HepG2 (cell line): Measurements from ENCODE around the gene EARS2. TPM values are rescaled to one million over a fixed set of nuclear protein-coding genes. Genes with fewer than 3 reads are reported as not detected.

Source experiments
- FOXJ3 ChIP-seq: sonication (generic); formaldehyde crosslinking; IDR thresholded peaks from 2 replicates; pipeline ENCODE4 v1.4.0; 2020; ENCODE audit warnings: missing genetic modification reagents, mild to moderate bottlenecking, borderline replicate concordance
- IRF2 ChIP-seq: IDR thresholded peaks from 2 replicates; pipeline ENCODE4 v1.6.1; 2018; ENCODE audit warnings: missing genetic modification reagents, missing compliant biosample characterization
- KDM6A ChIP-seq: IDR thresholded peaks from 2 replicates; pipeline ENCODE4 v1.6.1; 2016; ENCODE audit warnings: low read depth
- MIER2 ChIP-seq: IDR thresholded peaks from 2 replicates; pipeline ENCODE4 v1.6.1; 2016; ENCODE audit warnings: missing biosample characterization, missing genetic modification reagents
- MXD4 ChIP-seq: IDR thresholded peaks from 2 replicates; pipeline ENCODE4 v1.6.1; 2016; ENCODE audit warnings: mild to moderate bottlenecking, missing biosample characterization, missing genetic modification reagents
- MYNN ChIP-seq: sonication (generic); formaldehyde crosslinking; IDR thresholded peaks from 2 replicates; pipeline ENCODE4 v1.4.0; 2020; ENCODE audit warnings: mild to moderate bottlenecking, low read depth, missing genetic modification reagents
- NFKBIZ ChIP-seq: IDR thresholded peaks from 2 replicates; pipeline ENCODE4 v1.6.1; 2018; ENCODE audit warnings: missing genetic modification reagents, missing compliant biosample characterization
- POLR2AphosphoS2 ChIP-seq: IDR thresholded peaks from 2 replicates; pipeline ENCODE4 v1.6.1; 2011; ENCODE audit warnings: low read depth, low read length, improper control_type of control experiment
- PRPF4 ChIP-seq: fragments of 200-400 bp; formaldehyde crosslinking; IDR thresholded peaks from 2 replicates; pipeline ENCODE4 v1.6.1; 2016; ENCODE audit warnings: low read length, low read depth; ENCODE audit not compliant: poor library complexity, severe bottlenecking
- RAD51 ChIP-seq: fragments of 450-650 bp; IDR thresholded peaks from 2 replicates; pipeline ENCODE4 v1.6.1; 2016; ENCODE audit warnings: borderline replicate concordance
- RBFOX2 ChIP-seq: fragments of 200-400 bp; formaldehyde crosslinking; IDR thresholded peaks from 2 replicates; pipeline ENCODE4 v1.6.1; 2017; ENCODE audit warnings: low read depth, mild to moderate bottlenecking, low read length
- SKI ChIP-seq: fragments of 450-650 bp; IDR thresholded peaks from one replicate; pipeline ENCODE4 v1.6.1; 2018; ENCODE audit warnings: mild to moderate bottlenecking; ENCODE audit not compliant: partially characterized antibody
- ZMAT3 ChIP-seq: sonication (generic); formaldehyde crosslinking; conservative IDR thresholded peaks from 2 replicates; pipeline ENCODE4 v1.7.0; 2021; ENCODE audit warnings: missing genetic modification reagents
- ZMYM4 ChIP-seq: sonication (generic); formaldehyde crosslinking; IDR thresholded peaks from 2 replicates; pipeline ENCODE4 v1.8.1; 2023; ENCODE audit warnings: mild to moderate bottlenecking, missing genetic modification reagents
- ZNF3 ChIP-seq: IDR thresholded peaks from 2 replicates; pipeline ENCODE4 v1.7.0; 2017; ENCODE audit warnings: inconsistent platforms
- ZNF335 ChIP-seq: sonication (generic); formaldehyde crosslinking; IDR thresholded peaks from 2 replicates; pipeline ENCODE4 v1.4.0; 2020; ENCODE audit warnings: missing genetic modification reagents
- ZNF546 ChIP-seq: sonication (generic); formaldehyde crosslinking; conservative IDR thresholded peaks from 2 replicates; pipeline ENCODE4 v1.8.1; 2023; ENCODE audit warnings: mild to moderate bottlenecking, missing genetic modification reagents
- ZNF660 ChIP-seq: sonication (generic); formaldehyde crosslinking; IDR thresholded peaks from 2 replicates; pipeline ENCODE4 v1.5.1; 2020; ENCODE audit warnings: mild to moderate bottlenecking, low read depth, missing genetic modification reagents, borderline replicate concordance
- polyA plus RNA-seq, 8 experiments: library from polyadenylated mRNA; depleted of rRNA in 3 of 8; stranded (reverse) in 7 of 8; unstranded in 1 of 8; fragments of >200 nt; fragmentation: Illumina TruSeq in 4 of 8; extraction: Trizol in 4 of 8; gene quantifications; 2 replicates each; pipeline versions ENCODE4 v1.2.1 to v1.2.3, GENCODE V29; 2011 to 2016; ENCODE audit warnings: low read depth in 4 of 8, missing spikeins in 1 of 8, mixed read lengths in 1 of 8; ENCODE audit not compliant: insufficient read depth in 1 of 8
- total RNA-seq, 5 experiments: library from RNA; depleted of rRNA; stranded (reverse); fragments of >200 nt; fragmentation: Illumina TruSeq; extraction: Trizol; gene quantifications; 2 replicates each; pipeline ENCODE4 v1.2.3, GENCODE V29; 2016; ENCODE audit warnings: low read depth in 1 of 5
- TF ChIP-seq, protein P1 (sequence below): sonication (generic); formaldehyde crosslinking; IDR thresholded peaks from 2 replicates; pipeline ENCODE4 v1.4.0; 2020; ENCODE audit warnings: mild to moderate bottlenecking, missing genetic modification reagents
- TF ChIP-seq, protein P2 (sequence below): sonication (generic); formaldehyde crosslinking; IDR thresholded peaks from 2 replicates; pipeline ENCODE4 v1.4.0; 2020; ENCODE audit warnings: missing genetic modification reagents; ENCODE audit errors: not compliant biosample characterization
- TF ChIP-seq, protein P3 (sequence below): sonication (generic); formaldehyde crosslinking; IDR thresholded peaks from 2 replicates; pipeline ENCODE4 v1.8.1; 2022; ENCODE audit warnings: mild to moderate bottlenecking, missing genetic modification reagents

EARS2 gene
- total and polyA plus RNA-seq, 2 of the 13 experiments (the other 11 are each of a cell fraction or from before 2014, with no cell fraction given): 49.4 to 80.4 TPM

DNA sequence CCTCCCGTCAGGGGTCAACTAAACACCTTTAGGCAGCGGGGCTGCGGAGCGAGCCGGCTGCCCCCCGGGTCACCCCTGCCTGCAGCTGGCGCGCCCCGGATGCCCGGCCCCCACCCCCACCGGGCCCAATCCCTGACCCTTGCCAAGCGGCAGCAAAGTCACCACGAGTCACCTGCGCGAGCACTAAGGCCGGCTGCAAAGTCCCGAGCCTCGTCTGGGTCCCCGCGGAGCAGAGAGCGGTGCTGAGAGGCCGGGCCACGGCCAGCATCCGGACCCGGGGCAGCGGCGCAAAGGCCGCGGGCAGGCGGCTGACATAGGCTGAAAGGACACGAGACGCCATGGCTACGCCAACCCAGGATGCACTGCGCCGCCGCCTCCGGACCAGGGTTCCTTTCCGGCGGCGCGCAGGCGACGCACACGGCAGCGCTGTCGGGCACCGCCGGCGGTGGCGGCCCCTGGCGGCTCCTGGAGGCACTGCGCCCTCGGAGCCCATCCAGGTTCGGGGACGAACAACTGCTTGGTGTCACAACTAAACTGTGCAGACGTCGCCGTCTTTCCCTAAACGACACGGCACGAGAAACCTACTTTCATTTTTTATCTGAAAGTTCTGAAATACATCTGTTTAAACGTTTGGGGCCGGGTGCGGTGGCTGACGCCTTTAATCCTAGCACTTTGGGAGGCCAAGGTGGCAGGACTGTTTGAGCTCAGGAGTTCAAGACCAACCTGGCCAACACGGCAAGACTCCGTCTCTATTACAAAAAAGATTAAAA, 39.0 kb upstream of the EARS2 start, which contains the start of gene NDUFAB1 (continued):
- TF ChIP-seq, protein P1, sequence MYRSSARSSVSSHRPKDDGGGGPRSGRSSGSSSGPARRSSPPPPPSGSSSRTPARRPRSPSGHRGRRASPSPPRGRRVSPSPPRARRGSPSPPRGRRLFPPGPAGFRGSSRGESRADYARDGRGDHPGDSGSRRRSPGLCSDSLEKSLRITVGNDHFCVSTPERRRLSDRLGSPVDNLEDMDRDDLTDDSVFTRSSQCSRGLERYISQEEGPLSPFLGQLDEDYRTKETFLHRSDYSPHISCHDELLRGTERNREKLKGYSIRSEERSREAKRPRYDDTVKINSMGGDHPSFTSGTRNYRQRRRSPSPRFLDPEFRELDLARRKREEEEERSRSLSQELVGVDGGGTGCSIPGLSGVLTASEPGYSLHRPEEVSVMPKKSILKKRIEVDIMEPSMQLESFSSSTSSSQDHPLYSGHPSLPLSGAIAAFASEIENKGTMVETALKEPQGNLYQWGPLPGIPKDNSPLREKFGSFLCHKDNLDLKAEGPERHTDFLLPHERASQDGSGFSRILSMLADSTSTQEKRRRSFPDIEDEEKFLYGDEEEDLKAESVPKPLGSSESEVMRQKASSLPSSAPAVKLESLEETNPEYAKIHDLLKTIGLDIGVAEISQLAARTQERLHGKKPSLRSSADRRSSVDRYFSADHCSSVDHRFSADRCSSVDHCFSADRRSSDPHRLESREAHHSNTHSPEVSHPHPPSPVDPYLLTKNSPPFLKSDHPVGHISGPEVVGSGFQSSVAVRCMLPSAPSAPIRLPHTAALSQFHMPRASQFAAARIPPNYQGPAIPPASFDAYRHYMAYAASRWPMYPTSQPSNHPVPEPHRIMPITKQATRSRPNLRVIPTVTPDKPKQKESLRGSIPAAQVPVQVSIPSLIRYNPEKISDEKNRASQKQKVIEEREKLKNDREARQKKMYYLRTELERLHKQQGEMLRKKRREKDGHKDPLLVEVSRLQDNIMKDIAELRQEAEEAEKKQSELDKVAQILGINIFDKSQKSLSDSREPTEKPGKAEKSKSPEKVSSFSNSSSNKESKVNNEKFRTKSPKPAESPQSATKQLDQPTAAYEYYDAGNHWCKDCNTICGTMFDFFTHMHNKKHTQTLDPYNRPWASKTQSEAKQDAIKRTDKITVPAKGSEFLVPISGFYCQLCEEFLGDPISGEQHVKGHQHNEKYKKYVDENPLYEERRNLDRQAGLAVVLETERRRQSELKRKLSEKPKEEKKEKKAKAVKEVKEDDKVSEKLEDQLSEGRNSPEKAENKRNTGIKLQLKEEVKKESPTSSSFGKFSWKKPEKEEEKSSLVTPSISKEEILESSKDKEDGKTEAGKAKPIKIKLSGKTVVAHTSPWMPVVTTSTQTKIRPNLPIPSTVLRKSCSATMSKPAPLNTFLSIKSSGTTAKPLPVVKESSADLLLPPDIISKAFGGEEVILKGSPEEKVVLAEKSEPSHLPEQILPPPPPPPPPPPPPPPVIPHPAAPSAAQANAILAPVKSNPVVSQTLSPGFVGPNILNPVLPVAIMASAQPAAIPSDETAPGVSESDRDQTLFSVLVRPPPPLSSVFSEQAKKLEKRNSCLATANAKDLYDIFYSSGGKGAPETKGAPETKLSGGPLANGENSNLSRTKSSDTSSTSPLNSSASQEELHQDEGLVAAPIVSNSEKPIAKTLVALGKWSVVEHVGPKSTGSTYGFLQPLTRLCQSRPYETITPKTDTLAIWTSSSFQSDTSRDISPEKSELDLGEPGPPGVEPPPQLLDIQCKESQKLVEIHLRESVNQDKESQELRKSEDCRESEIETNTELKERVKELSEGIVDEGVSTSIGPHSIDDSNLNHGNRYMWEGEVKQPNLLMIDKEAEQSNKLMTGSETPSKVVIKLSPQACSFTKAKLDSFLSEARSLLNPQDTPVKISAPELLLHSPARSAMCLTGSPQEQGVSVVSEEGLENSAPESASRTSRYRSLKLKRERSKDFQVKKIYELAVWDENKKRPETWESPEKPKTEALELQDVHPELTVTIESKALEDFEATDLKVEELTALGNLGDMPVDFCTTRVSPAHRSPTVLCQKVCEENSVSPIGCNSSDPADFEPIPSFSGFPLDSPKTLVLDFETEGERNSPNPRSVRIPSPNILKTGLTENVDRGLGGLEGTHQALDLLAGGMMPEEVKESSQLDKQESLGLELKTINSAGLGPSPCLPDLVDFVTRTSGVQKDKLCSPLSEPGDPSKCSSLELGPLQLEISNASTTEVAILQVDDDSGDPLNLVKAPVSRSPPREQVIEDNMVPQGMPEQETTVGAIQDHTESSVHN (CRISPR knock-in tag): peak; percentile 97
- TF ChIP-seq POLR2AphosphoS2 (0 out of 2 replicates have a peak, but pooled peaks have one; percentile 39), FOXJ3 (CRISPR knock-in tag) (no peak), ZMAT3 (0 out of 2 replicates have a peak, but pooled peaks have one; percentile 74), NFKBIZ (CRISPR knock-in tag) (peak; percentile 73), MXD4 (CRISPR knock-in tag) (peak; percentile 98), RAD51 (no peak), MIER2 (CRISPR knock-in tag) (peak; percentile 73; the same call in 1 of the 2 replicates), RBFOX2 (peak; percentile 100), ZMYM4 (CRISPR knock-in tag) (peak; percentile 100), MYNN (CRISPR knock-in tag) (peak; percentile 74; the same call in 1 of the 2 replicates), KDM6A (CRISPR knock-in tag) (no peak; the same call in 1 of the 2 replicates), SKI (peak; percentile 92), PRPF4 (no peak), ZNF546 (CRISPR knock-in tag) (0 out of 2 replicates have a peak, but pooled peaks have one; percentile 78), ZNF660 (0 out of 2 replicates have a peak, but pooled peaks have one; percentile 33), IRF2 (CRISPR knock-in tag) (peak; percentile 97), ZNF335 (CRISPR knock-in tag) (peak; percentile 65; the same call in 1 of the 2 replicates), ZNF3 (CRISPR knock-in tag) (no peak)
- TF ChIP-seq, protein P2, sequence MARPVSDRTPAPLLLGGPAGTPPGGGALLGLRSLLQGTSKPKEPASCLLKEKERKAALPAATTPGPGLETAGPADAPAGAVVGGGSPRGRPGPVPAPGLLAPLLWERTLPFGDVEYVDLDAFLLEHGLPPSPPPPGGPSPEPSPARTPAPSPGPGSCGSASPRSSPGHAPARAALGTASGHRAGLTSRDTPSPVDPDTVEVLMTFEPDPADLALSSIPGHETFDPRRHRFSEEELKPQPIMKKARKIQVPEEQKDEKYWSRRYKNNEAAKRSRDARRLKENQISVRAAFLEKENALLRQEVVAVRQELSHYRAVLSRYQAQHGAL (CRISPR knock-in tag): peak; percentile 94
- TF ChIP-seq, protein P3, sequence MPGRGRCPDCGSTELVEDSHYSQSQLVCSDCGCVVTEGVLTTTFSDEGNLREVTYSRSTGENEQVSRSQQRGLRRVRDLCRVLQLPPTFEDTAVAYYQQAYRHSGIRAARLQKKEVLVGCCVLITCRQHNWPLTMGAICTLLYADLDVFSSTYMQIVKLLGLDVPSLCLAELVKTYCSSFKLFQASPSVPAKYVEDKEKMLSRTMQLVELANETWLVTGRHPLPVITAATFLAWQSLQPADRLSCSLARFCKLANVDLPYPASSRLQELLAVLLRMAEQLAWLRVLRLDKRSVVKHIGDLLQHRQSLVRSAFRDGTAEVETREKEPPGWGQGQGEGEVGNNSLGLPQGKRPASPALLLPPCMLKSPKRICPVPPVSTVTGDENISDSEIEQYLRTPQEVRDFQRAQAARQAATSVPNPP (CRISPR knock-in tag): peak; percentile 95
